ENCODE measurements around the gene RGPD3.
"Not testable (repeated sequence)": the region's sequence is repeated elsewhere in the genome, so short reads cannot be mapped to it uniquely, and the experiment has no call there.

RGPD3 gene

DNA sequence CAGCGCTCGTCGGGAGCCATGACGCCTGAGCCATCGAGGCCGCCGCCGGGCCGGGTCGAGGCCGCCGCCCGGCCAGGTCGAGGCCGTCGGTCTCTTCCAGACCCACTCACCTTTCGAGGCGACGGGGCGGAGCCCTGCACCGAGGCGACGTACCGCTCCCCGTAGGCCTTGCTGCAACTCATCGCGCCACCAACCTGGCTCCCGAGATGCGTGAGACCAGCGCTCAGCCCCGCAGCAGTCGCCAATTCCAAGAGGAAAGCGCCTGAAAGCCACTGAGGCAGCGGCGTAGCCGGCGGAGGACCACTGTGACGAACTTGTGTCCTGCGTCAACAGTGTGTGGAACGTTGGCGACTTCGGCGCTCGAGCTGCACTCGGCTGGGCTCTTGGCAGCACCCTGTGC is at the start of gene RGPD3:
RGPD3 (minus strand) TSS at position 307 of the 400 bp plus-strand sequence; CDS start at position 182, 125 bp downstream.
- DNase-seq, result not testable (repeated sequence)

GRCh38 chr2:106517329-106517728 is 49.1 kb upstream of the RGPD3 start:
- DNase-seq, result no peak

GRCh38 chr2:106516864-106517263 is 48.7 kb upstream of the RGPD3 start:
- no peak for DNase-seq

DNA sequence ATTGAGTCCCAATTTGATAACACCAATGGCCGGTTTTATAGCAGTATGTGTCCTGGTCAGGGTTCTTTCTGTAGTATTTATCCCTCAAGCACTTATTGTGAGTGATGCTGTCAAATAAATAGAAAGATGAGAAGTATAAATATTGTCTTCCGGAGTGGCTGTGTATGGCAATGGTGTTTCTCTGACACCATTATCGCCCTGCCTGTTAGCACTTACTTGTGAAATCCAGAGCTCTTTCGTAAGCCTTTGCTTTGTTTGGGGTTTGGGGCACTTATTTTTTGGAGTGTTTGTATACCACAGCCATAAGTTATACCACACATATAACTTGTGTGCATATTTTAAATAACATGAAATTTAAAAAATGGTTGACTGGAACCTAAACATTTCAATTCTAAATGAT is 48.2 kb upstream of the RGPD3 start:
- no peak for DNase-seq

DNA sequence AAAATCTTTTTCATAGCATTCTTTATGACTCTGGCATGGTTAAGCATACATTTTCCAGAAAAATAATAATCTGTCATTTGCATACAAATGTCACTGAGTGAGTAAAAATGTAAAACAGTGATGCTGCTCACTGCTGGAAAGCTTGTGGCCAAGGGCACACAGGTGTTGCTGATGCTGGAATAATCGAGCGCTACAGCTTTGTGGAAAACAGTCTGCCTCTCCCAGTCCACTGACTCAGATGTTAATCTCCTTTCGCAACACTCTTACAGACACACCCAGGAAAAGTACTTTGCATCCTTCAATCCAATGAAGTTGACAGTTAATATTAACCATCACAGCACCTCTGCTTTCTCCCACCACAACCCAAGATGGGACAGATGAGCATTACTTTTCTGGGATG is 46.6 kb upstream of the RGPD3 start:
- peak; percentile 37 for DNase-seq

DNA sequence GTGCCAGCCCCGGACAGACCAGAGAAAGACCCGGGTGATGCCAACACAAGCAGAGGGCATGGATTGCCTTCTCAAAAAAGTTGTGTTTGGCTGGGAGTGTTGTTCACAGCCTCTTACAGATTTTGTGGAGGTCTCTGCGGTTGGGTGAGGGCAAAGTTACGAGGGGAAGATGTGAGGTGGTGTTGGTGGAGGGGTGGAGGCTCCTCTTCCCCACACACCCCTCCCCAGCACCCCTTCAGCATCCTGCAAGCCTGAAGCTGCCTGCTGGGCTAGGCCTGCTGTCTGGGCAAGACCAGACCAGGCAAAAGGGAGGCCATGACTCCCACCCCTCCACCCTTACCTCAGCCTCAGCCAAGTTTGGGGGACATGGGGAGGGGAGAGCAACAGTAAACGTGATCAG is 45.2 kb upstream of the RGPD3 start:
- DNase-seq, result not testable (repeated sequence)

DNA sequence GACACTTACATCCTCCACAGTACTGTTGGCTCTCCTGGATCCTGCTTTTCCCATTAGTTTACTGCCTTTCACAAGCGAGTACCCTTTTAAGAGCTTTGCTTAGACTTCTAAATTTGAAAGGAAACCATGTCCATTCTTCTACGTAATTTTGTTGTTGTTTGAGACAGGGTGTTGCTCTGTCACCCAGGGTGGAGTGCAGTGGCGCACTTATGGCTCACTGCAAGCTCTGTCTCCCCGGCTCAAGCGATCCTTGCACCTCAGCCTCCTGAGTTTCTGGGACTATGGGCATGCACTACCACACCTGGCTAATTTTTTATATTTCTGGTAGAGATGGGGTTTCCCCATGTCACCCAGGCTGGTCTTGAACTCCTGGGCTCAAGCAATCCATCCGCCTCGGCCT is 43.7 kb upstream of the RGPD3 start:
- not testable (repeated sequence) for DNase-seq

GRCh38 chr2:106511476-106511901 is 43.3 kb upstream of the RGPD3 start:
- DNase-seq, result peak; percentile 81

DNA sequence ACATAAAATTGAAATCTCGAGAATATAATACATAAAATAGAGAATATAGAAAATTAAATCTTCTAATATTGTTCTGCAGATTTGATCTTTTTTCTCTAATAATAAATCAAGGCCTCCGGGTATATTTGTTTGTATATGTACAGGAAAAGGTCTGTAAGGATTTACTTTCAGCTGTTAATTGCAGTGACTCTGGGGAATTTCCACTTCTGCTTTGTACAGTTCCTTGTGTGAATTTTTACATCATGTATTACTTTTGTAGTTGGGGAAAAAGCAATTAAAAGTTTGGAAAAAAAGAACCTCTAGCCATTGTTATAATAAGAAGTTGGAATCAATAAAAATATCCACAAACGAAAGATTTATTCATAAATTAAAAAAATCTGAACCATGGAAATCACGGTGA is 42.6 kb upstream of the RGPD3 start:
- not testable (repeated sequence) for DNase-seq

DNA sequence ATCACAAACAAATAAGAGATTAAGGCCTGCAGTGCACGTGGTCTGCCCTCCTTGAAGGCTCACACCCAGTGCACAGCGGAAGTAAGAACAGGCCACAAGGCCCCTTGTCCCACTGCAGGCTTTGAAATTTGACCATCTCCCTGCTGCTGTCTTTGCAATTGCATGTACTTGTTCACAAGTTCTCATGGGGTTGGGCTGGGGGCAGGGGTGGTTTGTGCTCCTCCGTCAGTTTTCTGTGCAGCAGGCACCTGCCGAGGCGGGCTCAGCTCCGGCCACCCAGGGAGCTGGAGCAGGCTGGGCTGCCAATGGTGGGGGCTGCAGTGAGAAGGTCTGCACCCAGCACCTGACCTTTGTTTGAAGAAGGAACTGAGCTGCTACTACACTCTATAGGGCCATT is 41.2 kb upstream of the RGPD3 start:
- DNase-seq, result not testable (repeated sequence)

DNA sequence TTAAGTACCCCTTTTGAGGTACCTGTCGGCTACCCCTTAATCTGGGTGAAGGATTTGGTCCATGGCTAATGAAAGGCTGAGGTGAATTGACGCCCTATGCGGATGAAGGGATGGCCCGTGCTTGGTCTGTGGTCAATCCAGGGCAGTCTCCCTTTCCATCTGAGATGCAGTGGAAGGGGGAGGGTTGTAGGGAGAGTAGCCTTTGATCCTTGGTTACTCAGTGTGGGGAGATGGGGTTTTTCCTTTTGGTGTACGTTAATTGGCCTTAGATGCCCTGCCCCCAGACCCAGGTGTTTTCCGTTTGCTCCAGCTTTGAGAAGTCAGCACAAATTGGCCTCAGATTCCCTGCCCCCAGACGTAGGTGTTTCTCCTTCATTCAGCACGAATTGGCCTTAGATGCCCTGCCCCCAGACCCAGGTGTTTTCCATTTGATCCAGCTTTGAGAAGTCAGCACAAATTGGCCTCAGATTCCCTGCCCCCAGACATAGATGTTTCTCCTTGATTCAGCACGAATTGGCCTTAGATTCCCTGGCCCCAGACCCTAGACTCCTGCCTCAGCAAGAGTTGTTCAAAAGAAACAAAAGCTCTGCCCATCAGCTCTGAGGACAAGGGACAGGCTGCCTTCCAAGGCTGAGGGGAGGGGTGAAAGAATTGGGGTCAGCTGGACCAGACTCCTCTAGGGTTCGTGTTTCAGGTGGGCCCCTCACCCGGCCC is 40.6 kb upstream of the RGPD3 start:
- not testable (repeated sequence) for DNase-seq

- DNase-seq, result not testable (repeated sequence)
These were observed 37.9 kb upstream of the RGPD3 start for GRCh38 chr2:106506002-106506687.

- not testable (repeated sequence) for DNase-seq
These were observed 36.6 kb upstream of the RGPD3 start for GRCh38 chr2:106504787-106505186.

- not testable (repeated sequence) for DNase-seq
These were observed 36.0 kb upstream of the RGPD3 start for GRCh38 chr2:106504192-106504591.

- not testable (repeated sequence) for DNase-seq
These were observed 34.1 kb upstream of the RGPD3 start for GRCh38 chr2:106502351-106502750.

DNA sequence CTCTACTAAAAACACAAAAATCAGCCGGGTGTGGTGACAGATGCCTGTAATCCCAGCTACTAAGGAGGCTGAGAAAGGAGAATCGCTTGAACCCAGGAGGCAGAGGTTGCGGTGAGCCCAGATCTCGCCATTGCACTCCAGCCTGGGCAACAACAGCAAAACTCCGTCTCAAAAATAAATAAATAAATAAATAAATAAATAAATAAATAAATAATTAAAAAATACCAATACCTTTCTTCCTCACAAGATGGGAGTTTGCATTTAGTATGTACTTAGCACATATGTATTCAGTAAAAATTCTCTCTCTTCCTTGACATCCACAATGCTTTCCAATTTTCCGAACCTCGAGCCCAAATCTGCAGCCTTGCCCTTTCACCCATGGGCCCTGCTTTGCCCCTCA is 32.1 kb upstream of the RGPD3 start:
- DNase-seq, result not testable (repeated sequence)

DNA sequence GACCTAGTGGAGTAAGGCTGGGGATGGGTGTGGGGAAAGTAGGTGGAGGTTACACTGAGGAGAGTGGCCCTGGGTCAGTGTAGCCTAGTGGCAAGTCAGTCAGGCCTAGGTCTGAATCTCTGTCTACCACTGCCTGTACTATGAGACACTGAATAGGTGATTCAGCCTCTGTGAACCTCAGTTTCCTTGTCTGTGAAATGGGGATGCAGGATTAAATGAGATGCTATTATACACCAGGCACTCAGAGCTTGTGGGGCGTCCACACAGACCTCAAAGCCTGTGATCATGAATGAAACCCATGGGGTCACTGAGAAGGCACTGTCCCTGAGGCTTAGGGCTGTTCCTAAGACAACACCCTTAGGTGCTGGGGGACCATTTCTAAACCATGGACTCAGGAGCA is 30.3 kb upstream of the RGPD3 start:
- DNase-seq, result not testable (repeated sequence)

DNA sequence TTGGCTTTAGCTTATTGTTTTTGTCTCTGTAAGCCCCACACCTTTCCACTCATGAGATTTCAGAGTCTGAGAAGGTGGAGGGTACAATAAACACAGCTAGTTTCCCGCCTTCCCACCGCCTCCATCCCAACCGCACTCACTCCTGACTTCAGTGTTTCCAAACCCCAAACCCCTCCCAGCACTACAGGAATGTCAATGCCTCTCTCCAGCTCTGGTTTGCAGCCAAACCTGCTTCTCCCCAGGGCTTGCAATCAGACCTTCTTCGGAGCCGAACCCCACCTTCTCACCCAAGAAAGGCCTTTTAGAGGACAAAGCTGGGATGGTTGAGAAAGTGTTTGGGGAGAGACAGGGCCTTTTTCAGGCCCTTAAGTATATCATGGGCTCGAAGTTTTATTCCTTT is 24.7 kb upstream of the RGPD3 start:
- not testable (repeated sequence) for DNase-seq

- not testable (repeated sequence) for DNase-seq
These were observed 24.2 kb upstream of the RGPD3 start for GRCh38 chr2:106492399-106492798.

DNA sequence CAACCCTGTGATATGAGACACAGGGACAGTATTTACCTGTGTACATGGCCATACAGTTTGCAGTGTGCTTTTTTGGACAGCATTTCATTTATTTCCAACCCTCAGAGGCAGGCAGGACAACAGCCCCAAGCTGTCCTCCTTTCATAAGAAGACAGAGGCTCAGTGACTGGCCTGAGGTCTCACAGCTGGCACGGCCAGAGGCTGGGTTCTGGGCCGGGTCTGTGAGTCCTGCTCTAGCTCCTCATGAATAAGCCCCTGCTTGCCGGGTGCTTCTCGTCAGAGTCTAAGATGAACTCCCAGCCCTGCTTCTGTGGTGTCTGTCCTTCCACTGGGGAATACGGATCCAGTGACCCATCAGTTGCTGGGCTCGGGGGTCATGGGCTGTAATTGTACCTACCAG is 21.5 kb upstream of the RGPD3 start:
- not testable (repeated sequence) for DNase-seq

DNA sequence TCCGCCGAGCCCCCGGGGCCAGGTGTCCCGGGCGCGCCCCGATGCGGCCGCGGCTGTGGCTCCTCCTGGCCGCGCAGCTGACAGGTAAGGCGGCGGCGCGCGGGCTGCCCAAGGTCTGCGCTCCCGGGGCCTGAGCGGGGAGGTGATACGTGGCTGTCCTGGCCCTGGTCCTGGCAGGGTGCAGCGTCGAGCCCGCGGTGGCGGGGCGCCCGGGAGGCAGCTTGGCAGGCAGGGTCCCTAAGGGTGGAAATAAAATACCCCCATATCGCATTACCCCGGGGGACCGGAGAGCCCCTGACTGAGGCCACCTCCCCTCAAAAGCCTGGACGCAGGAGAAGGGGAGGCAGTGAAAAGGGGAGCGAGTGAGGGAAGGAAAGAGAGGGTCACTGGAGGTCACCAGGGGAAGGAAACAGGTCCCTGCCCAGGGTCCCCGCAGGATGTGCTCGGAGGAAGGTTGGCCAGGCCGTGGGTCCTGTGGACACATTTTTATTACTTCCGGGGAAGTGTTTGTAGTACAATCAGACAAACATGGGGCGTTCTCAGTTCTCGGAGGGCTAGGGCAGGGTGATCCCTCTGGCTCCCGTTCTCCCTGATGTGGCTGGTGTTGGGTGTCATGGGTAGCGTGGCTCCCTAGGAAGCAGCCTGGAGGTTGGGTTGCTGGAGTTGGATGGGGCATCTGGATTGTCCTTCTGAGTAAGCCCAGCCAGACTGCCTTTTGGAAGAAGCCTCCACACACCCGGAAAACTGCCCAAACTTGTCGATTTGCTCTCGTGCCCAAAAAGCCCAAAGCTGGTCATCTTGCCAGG is 19.4 kb upstream of the RGPD3 start:
- DNase-seq, result not testable (repeated sequence)

GRCh38 chr2:106486551-106487385 is 18.6 kb upstream of the RGPD3 start, which contains the start of gene CD8B2:
Gene CD8B2 (plus strand): TSS chr2:106487364. CDS start chr2:106487427, 63 bp downstream.
- DNase-seq, result not testable (repeated sequence)

All from NCI-H226 (cell line).